Ovary (tissue), 9 donors: ENCODE measurements around the gene SGPL1. TPM values are rescaled to one million over a fixed set of nuclear protein-coding genes. Genes with fewer than 3 reads are reported as not detected.

ENCODE experiments used
- DNase-seq, 5 donors: peaks; one replicate each; pipeline ENCODE4 v3.0.0-alpha.2; 2019 to 2020
- H3K27ac ChIP-seq, 2 donors: fragments of 200-600 bp; one replicate each; pipeline versions ENCODE4 v1.5.1 to v1.8.0; 2019 to 2022
- H3K27me3 ChIP-seq: fragments of 200-600 bp; one replicate; pipeline ENCODE4 v1.8.0; 2022
- H3K36me3 ChIP-seq: fragments of 200-600 bp; sonication (generic); one replicate; pipeline ENCODE4 v1.5.1; 2019
- H3K4me1 ChIP-seq: one replicate; pipeline ENCODE4 v1.8.1; 2013; ENCODE audit warnings: mild to moderate bottlenecking, moderate library complexity; ENCODE audit not compliant: insufficient read depth
- H3K4me3 ChIP-seq: fragments of 200-600 bp; sonication (generic); one replicate; pipeline ENCODE4 v1.5.1; 2017
- H3K9me3 ChIP-seq, 2 donors: fragments of 200-600 bp in 1 of 2; sonication (generic) in 1 of 2; one replicate each; pipeline versions ENCODE4 v1.5.1 to v1.8.1; 2013 to 2019; ENCODE audit warnings: mild to moderate bottlenecking in 1 of 2, moderate library complexity in 1 of 2
- CTCF ChIP-seq, 3 donors: fragments of 450-650 bp in 2 of 3; fragments of 200-600 bp in 1 of 3; IDR thresholded peaks; one replicate each; pipeline versions ENCODE4 v1.5.1 to v1.8.0; 2016 to 2022; ENCODE audit warnings: antibody characterized with exemption in 3 of 3, mild to moderate bottlenecking in 1 of 3
- EP300 ChIP-seq: sonication (generic); formaldehyde crosslinking; IDR thresholded peaks from one replicate; pipeline ENCODE4 v1.6.1; 2017; ENCODE audit warnings: antibody characterized with exemption
- POLR2A ChIP-seq: fragments of 450-650 bp; IDR thresholded peaks from one replicate; pipeline ENCODE4 v1.6.1; 2017; ENCODE audit warnings: antibody characterized with exemption, mild to moderate bottlenecking, moderate library complexity
- WGBS, 3 donors: extraction: QIAGEN DNeasy Blood & Tissue Kit in 1 of 3; methylation state at CpG; one replicate each; pipeline versions ENCODE4 v1.1.5 to v1.1.7; 2013 to 2017; 5-methylcytosine and 5-hydroxymethylcytosine counted together
- intact Hi-C, 4 donors: fragments of 100-400 bp; cut with DNase I; formaldehyde crosslinking; loops; one replicate each; pipeline versions ENCODE4 v1.11.0 to v1.15.1; 2022 to 2023
- polyA plus RNA-seq, 2 donors: library from polyadenylated mRNA; stranded (reverse); fragments of 200-250 nt in 1 of 2; fragments of 350-450 nt in 1 of 2; fragmentation: Illumina TruSeq in 1 of 2; extraction: RNeasy Lipid Tissue Mini Kit (QIAGEN cat#74804) in 1 of 2; gene quantifications; one replicate each; pipeline ENCODE4 v1.2.3, GENCODE V29; 2013 to 2014
- total RNA-seq, 7 donors: library from RNA; depleted of rRNA in 2 of 7; stranded (reverse); fragments of >200 nt in 2 of 7; fragmentation: NEBNext Ultra II Directional in 3 of 7; extraction: Animal tissue kit (Norgen Biotek cat#: 25700) in 3 of 7; gene quantifications; one replicate each; pipeline versions ENCODE4 v1.1.0 to v1.2.4, GENCODE V29; 2016 to 2023
- donor health status: DM: no; HTN: no; CAD: no; lungs with moderate emphysema.
- donor health status: DM: no; HTN: no; CAD: no.
- donor health status: Bipolar disorder and iron deficiency.
- donor health status: DM: yes; HTN: yes; CAD: no.
- donor health status: DM: no; HTN: no; CAD: no.
- donor health status: DM: yes; HTN: yes; CAD: no.

SGPL1 gene
- total and polyA plus RNA-seq, 9 donors: 8.0 to 52.6 (median 30.8) TPM

- H3K36me3 ChIP-seq: no peaks in the 10 kb centered on the region
- H3K4me1 ChIP-seq: no peaks in the 10 kb centered on the region
- TF ChIP-seq CTCF (IDR thresholded peaks at IDR 0.05) (no peak), EP300 (no peak)
- WGBS, 3 donors: 43 to 55% (median 51%) methylated on average over 6 of the region's 6 CpGs
- no peak overlapping the region for H3K27ac ChIP-seq
- no peak for DNase-seq
- no peak overlapping the region for H3K4me3 ChIP-seq
- intact Hi-C loops: no loop called here
- H3K27me3 ChIP-seq: no peaks in the 10 kb centered on the region
- H3K9me3 ChIP-seq: no peaks in the 10 kb centered on the region
Measured at GRCh38 chr10:70913191-70913892, 97.6 kb downstream of the SGPL1 start.

- no peaks in the 10 kb centered on the region for H3K9me3 ChIP-seq
- no peak overlapping the region for H3K4me3 ChIP-seq
- TF ChIP-seq CTCF (IDR thresholded peaks at IDR 0.05): no peak
- no peak for TF ChIP-seq EP300
- TF ChIP-seq POLR2A: no peak
- 94 to 97% (median 94%) methylated on average over 3 of the region's 3 CpGs for WGBS, 3 donors
- intact Hi-C loops: no loop called here
- DNase-seq: no peak
- no peaks in the 10 kb centered on the region for H3K27me3 ChIP-seq
- H3K36me3 ChIP-seq: no peaks in the 10 kb centered on the region
- H3K27ac ChIP-seq: no peak overlapping the region
- H3K4me1 ChIP-seq: no peaks in the 10 kb centered on the region
Measured at GRCh38 chr10:70913893-70914240, 98.1 kb downstream of the SGPL1 start.

- Histone ChIP-seq H3K27me3 (no peaks in the 10 kb centered on the region), H3K36me3 (no peaks in the 10 kb centered on the region), H3K27ac (no peak overlapping the region), H3K4me1 (peaks cover 2% of the 10 kb centered on the region), H3K9me3 (no peaks in the 10 kb centered on the region), H3K4me3 (no peak overlapping the region)
- 75 to 84% (median 79%) methylated on average over 10 of the region's 10 CpGs for WGBS, 3 donors
- no peak for TF ChIP-seq CTCF (IDR thresholded peaks at IDR 0.05)
- no peak for TF ChIP-seq EP300
- TF ChIP-seq POLR2A: no peak
- no peak for DNase-seq
- intact Hi-C loops: no loop called here
Measured at GRCh38 chr10:70914316-70914864, 98.6 kb downstream of the SGPL1 start.

GRCh38 chr10:70915206-70915605, 99.5 kb downstream of the SGPL1 start:
- no peak for DNase-seq
- no peaks in the 10 kb centered on the region for H3K27me3 ChIP-seq
- H3K4me1 ChIP-seq: peaks cover 2% of the 10 kb centered on the region
- TF ChIP-seq CTCF (IDR thresholded peaks at IDR 0.05) (no peak), POLR2A (no peak), EP300 (no peak)
- H3K27ac ChIP-seq: no peak overlapping the region
- no peaks in the 10 kb centered on the region for H3K9me3 ChIP-seq
- 76 to 82% (median 81%) methylated on average over 5 of the region's 5 CpGs for WGBS, 3 donors
- no peaks in the 10 kb centered on the region for H3K36me3 ChIP-seq
- H3K4me3 ChIP-seq: no peak overlapping the region
- intact Hi-C loops: no loop called here
